HepG2 (cell line): ENCODE results near the gene TMEM253. TPM values are rescaled to one million over a fixed set of nuclear protein-coding genes. Genes with fewer than 3 reads are reported as not detected.

ENCODE experiments used
- ATAC-seq: fragments of 200-7000 bp; cut with Tn5 transposase; 3 replicates; pipeline ENCODE4 v1.9.1; 2020; ENCODE audit warnings: mild to moderate bottlenecking, moderate library complexity
- BruUV-seq: library from RNA; stranded (reverse); fragments of 400-500 nt; replicated peaks from 2 replicates; lab custom pipeline; 2021; lab: Mats Ljungman, UMichigan
- CTCF ChIA-PET: fragments of 300-600 bp; formaldehyde crosslinking; extraction: SDS; loops from one replicate; lab custom pipeline; 2021; ENCODE audit warnings: low total read pairs, inconsistent platforms, low intra/inter-chr PET ratio; lab: Yijun Ruan, JAX
- POLR2A ChIA-PET: fragments of 350-600 bp; sonication (Branson Sonifier 250); formaldehyde crosslinking; loops from one replicate; lab custom pipeline; 2020; ENCODE audit warnings: antibody characterized with exemption, inconsistent platforms; lab: Yijun Ruan, JAX
- DNase-seq: peaks from one replicate; pipeline ENCODE4 v3.0.0-alpha.2; 2015; ENCODE audit warnings: low spot score
- FAIRE-seq: peaks from 3 replicates; lab custom pipeline; 2011; peaks lifted over from hg19 to GRCh38; lab: Jason Lieb, UNC
- H2AFZ ChIP-seq: one replicate; pipeline ENCODE4 v1.6.1; 2011; ENCODE audit warnings: low read length, inconsistent platforms
- H3K27ac ChIP-seq: fragments of 300-600 bp; 3 replicates; pipeline ENCODE4 v1.8.0; 2011; ENCODE audit warnings: mixed run types, mild to moderate bottlenecking, mixed read lengths, low read length, inconsistent platforms; ENCODE audit not compliant: insufficient read depth; ENCODE audit errors: extremely low read length
- H3K27me3 ChIP-seq, 2 experiments: fragments of 200-600 bp in 1 of 2; 2 replicates in 1 of 2; 3 replicates in 1 of 2; pipeline versions ENCODE4 v1.6.0 to v1.8.0; 2011; ENCODE audit warnings: low read length in 2 of 2, mild to moderate bottlenecking in 2 of 2, moderate library complexity in 2 of 2, inconsistent platforms in 1 of 2; ENCODE audit not compliant: insufficient read depth in 2 of 2, control insufficient read depth in 1 of 2
- H3K36me3 ChIP-seq, 2 experiments: fragments of 200-600 bp in 1 of 2; replicated peaks in 1 of 2; 2 replicates in 1 of 2; 3 replicates in 1 of 2; pipeline versions ENCODE4 v1.5.1 to v1.8.0; 2011; ENCODE audit warnings: low read length in 2 of 2, inconsistent platforms in 1 of 2; ENCODE audit not compliant: insufficient read depth in 2 of 2, control insufficient read depth in 1 of 2
- H3K4me1 ChIP-seq: 2 replicates; pipeline ENCODE4 v1.5.1; 2012; ENCODE audit warnings: low read length, inconsistent platforms; ENCODE audit not compliant: insufficient read depth
- H3K4me2 ChIP-seq: 2 replicates; pipeline ENCODE4 v1.6.0; 2011; ENCODE audit warnings: low read depth, low read length, inconsistent platforms
- H3K4me3 ChIP-seq, 3 experiments: fragments of 200-600 bp in 1 of 3; sonication (generic), shearing (Covaris generic) in 1 of 3; replicated peaks in 1 of 3; 2 replicates each; pipeline ENCODE4 v1.5.1; 2011 to 2016; ENCODE audit warnings: low read length in 3 of 3, inconsistent platforms in 2 of 3, low read depth in 2 of 3, mild to moderate bottlenecking in 2 of 3, control low read depth in 1 of 3, mixed read lengths in 1 of 3; ENCODE audit not compliant: insufficient read depth in 1 of 3
- H3K79me2 ChIP-seq: one replicate; pipeline ENCODE4 v1.6.1; 2011; ENCODE audit warnings: low read length, inconsistent platforms; ENCODE audit not compliant: insufficient read depth
- H3K9ac ChIP-seq: 2 replicates; pipeline ENCODE4 v1.6.0; 2011; ENCODE audit warnings: mild to moderate bottlenecking, low read depth, low read length, inconsistent platforms; ENCODE audit not compliant: insufficient read depth
- H3K9me3 ChIP-seq: 2 replicates; pipeline ENCODE4 v1.5.1; 2012; ENCODE audit warnings: mild to moderate bottlenecking, low read length
- H4K20me1 ChIP-seq: 2 replicates; pipeline ENCODE4 v1.6.0; 2011; ENCODE audit warnings: inconsistent platforms, mild to moderate bottlenecking, low read length, moderate library complexity; ENCODE audit not compliant: insufficient read depth
- CBFB ChIP-seq: sonication (generic); formaldehyde crosslinking; IDR thresholded peaks from 2 replicates; pipeline ENCODE4 v1.4.0; 2020; ENCODE audit warnings: missing genetic modification reagents
- ELK4 ChIP-seq: sonication (generic); formaldehyde crosslinking; IDR thresholded peaks from 2 replicates; pipeline ENCODE4 v1.9.0; 2021; ENCODE audit warnings: missing genetic modification reagents, borderline replicate concordance
- FOXK2 ChIP-seq: fragments of 450-650 bp; IDR thresholded peaks from 2 replicates; pipeline ENCODE4 v1.6.1; 2016
- KLF6 ChIP-seq: IDR thresholded peaks from 2 replicates; pipeline ENCODE4 v1.8.0; 2016; ENCODE audit warnings: missing biosample characterization, missing genetic modification reagents
- NFKB2 ChIP-seq: sonication (generic); formaldehyde crosslinking; IDR thresholded peaks from 2 replicates; pipeline ENCODE4 v1.4.0; 2020; ENCODE audit warnings: missing genetic modification reagents, borderline replicate concordance
- ONECUT2 ChIP-seq: sonication (generic); formaldehyde crosslinking; IDR thresholded peaks from 2 replicates; pipeline ENCODE4 v1.4.0; 2020; ENCODE audit warnings: missing genetic modification reagents
- PAF1 ChIP-seq: IDR thresholded peaks from 2 replicates; pipeline ENCODE4 v1.6.1; 2016; ENCODE audit warnings: missing genetic modification reagents, missing compliant biosample characterization
- THAP11 ChIP-seq: IDR thresholded peaks from 2 replicates; pipeline ENCODE4 v1.6.1; 2016; ENCODE audit warnings: missing biosample characterization, missing genetic modification reagents
- ZFP36L1 ChIP-seq: sonication (generic); formaldehyde crosslinking; IDR thresholded peaks from 2 replicates; pipeline ENCODE4 v1.8.0; 2022; ENCODE audit warnings: mild to moderate bottlenecking, missing genetic modification reagents, moderate library complexity
- ZFX ChIP-seq: sonication (generic); formaldehyde crosslinking; IDR thresholded peaks from 2 replicates; pipeline ENCODE4 v1.4.0; 2020; ENCODE audit warnings: mild to moderate bottlenecking, low read depth, missing genetic modification reagents, moderate library complexity
- ZNF136 ChIP-seq: sonication (generic); formaldehyde crosslinking; IDR thresholded peaks from 2 replicates; pipeline ENCODE4 v1.8.1; 2022; ENCODE audit warnings: low read depth, mild to moderate bottlenecking, moderate library complexity, missing genetic modification reagents
- ZNF280B ChIP-seq: sonication (generic); formaldehyde crosslinking; IDR thresholded peaks from 2 replicates; pipeline ENCODE4 v1.5.0; 2020; ENCODE audit warnings: missing genetic modification reagents, mild to moderate bottlenecking, borderline replicate concordance
- ZNF468 ChIP-seq: sonication (generic); formaldehyde crosslinking; IDR thresholded peaks from 2 replicates; pipeline ENCODE4 v1.8.0; 2022; ENCODE audit warnings: mild to moderate bottlenecking, moderate library complexity, missing genetic modification reagents
- ZNF598 ChIP-seq: sonication (generic); formaldehyde crosslinking; IDR thresholded peaks from 2 replicates; pipeline ENCODE4 v1.5.1; 2020; ENCODE audit warnings: mild to moderate bottlenecking, missing genetic modification reagents, borderline replicate concordance
- ZNF652 ChIP-seq: IDR thresholded peaks from 2 replicates; pipeline ENCODE4 v1.6.1; 2016; ENCODE audit warnings: low read depth, borderline replicate concordance
- ZNF792 ChIP-seq: IDR thresholded peaks from 2 replicates; pipeline ENCODE4 v1.6.1; 2016
- ZSCAN30 ChIP-seq: sonication (generic); formaldehyde crosslinking; IDR thresholded peaks from 2 replicates; pipeline ENCODE4 v1.5.0; 2020; ENCODE audit warnings: mild to moderate bottlenecking, missing genetic modification reagents
- WGBS: methylation state at CpG from one replicate; pipeline ENCODE4 v1.1.6; 2017; ENCODE audit warnings: low lambda C conversion rate; 5-methylcytosine and 5-hydroxymethylcytosine counted together
- in situ Hi-C: cut with HindIII; loops from 2 replicates; pipeline ENCODE4 v1.10.0; 2017; ENCODE audit warnings: low pct_unique_long_range_greater_than_20kb; ENCODE audit not compliant: extremely low pct_ligation_motif_present
- intact Hi-C: fragments of 100-400 bp; cut with micrococcal nuclease; formaldehyde crosslinking; loops from one replicate; pipeline ENCODE4 v1.10.0; 2022; ENCODE audit not compliant: unreplicated experiment
- polyA plus RNA-seq, 8 experiments: library from polyadenylated mRNA; depleted of rRNA in 3 of 8; stranded (reverse) in 7 of 8; unstranded in 1 of 8; fragments of >200 nt; fragmentation: Illumina TruSeq in 4 of 8; extraction: Trizol in 4 of 8; gene quantifications; 2 replicates each; pipeline versions ENCODE4 v1.2.1 to v1.2.3, GENCODE V29; 2011 to 2016; ENCODE audit warnings: low read depth in 4 of 8, missing spikeins in 1 of 8, mixed read lengths in 1 of 8; ENCODE audit not compliant: insufficient read depth in 1 of 8
- total RNA-seq, 5 experiments: library from RNA; depleted of rRNA; stranded (reverse); fragments of >200 nt; fragmentation: Illumina TruSeq; extraction: Trizol; gene quantifications; 2 replicates each; pipeline ENCODE4 v1.2.3, GENCODE V29; 2016; ENCODE audit warnings: low read depth in 1 of 5
- TF ChIP-seq, protein P1 (sequence below): sonication (generic); formaldehyde crosslinking; IDR thresholded peaks from 2 replicates; pipeline ENCODE4 v1.4.0; 2020; ENCODE audit warnings: mild to moderate bottlenecking, missing genetic modification reagents
- TF ChIP-seq, protein P2 (sequence below): sonication (generic); formaldehyde crosslinking; IDR thresholded peaks from 2 replicates; pipeline ENCODE4 v1.4.0; 2020; ENCODE audit warnings: missing genetic modification reagents, mild to moderate bottlenecking, borderline replicate concordance

Gene TMEM253
- total and polyA plus RNA-seq, 2 of the 13 experiments (the other 11 are each of a cell fraction or from before 2014, with no cell fraction given): 0.29 to 0.45 TPM

DNA sequence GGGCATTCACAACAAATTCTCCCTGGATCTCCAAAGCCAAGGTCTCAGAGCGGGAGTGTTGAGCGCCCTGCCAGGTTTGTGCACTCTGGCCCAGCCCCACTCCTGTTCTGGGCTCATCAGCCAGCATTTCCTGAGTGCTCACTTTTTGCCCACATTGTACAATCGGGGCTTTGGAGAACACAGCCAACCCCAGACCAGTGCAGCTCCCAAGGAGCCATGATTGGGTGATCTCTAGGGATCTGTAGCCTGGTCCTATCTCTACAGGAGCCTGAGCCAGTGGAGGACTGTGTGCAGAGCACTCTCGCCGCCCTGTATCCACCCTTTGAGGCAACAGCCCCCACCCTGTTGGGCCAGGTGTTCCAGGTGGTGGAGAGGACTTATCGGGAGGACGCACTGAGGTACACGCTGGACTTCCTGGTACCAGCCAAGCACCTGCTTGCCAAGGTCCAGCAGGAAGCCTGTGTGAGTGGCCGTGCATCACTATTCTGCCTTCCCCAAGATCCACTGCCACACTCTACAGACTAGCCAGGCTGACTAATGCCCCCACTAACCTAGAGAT, 28.0 kb upstream of the TMEM253 start:
- FAIRE-seq: no peak
- POLR2A ChIA-PET: interaction anchor here (1.6 to 6.7 kb wide), 6 partner anchors 11 to 29 kb away, joined by 6 to 141 read pairs (median 56); partner anchors contain the start of genes TMEM253 and ZNF219
- 0 out of 2 replicates have a peak, but pooled peaks have one; percentile 54 for TF ChIP-seq ZNF598 (CRISPR knock-in tag)
- no peak for TF ChIP-seq ZNF468 (CRISPR knock-in tag)
- TF ChIP-seq ONECUT2: no peak
- no peak for TF ChIP-seq CBFB
- TF ChIP-seq KLF6: no peak
- no peak for TF ChIP-seq NFKB2
- TF ChIP-seq ZNF136 (CRISPR knock-in tag): no peak
- TF ChIP-seq ZNF792: no peak
- TF ChIP-seq THAP11: no peak
- no peak for TF ChIP-seq ZSCAN30 (CRISPR knock-in tag)
- 0 out of 2 replicates have a peak, but pooled peaks have one; percentile 54 for TF ChIP-seq PAF1 (CRISPR knock-in tag)
- no peak for TF ChIP-seq ZNF652 (CRISPR knock-in tag)
- no peak for TF ChIP-seq ELK4 (CRISPR knock-in tag)
- no peak for TF ChIP-seq FOXK2
- TF ChIP-seq ZFX: 0 out of 2 replicates have a peak, but pooled peaks have one; percentile 11
- TF ChIP-seq ZNF280B (CRISPR knock-in tag): peak; percentile 67; the same call in 1 of the 2 replicates
- TF ChIP-seq ZFP36L1 (CRISPR knock-in tag): no peak
- TF ChIP-seq, protein P1, sequence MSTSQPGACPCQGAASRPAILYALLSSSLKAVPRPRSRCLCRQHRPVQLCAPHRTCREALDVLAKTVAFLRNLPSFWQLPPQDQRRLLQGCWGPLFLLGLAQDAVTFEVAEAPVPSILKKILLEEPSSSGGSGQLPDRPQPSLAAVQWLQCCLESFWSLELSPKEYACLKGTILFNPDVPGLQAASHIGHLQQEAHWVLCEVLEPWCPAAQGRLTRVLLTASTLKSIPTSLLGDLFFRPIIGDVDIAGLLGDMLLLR: no peak
- TF ChIP-seq, protein P2, sequence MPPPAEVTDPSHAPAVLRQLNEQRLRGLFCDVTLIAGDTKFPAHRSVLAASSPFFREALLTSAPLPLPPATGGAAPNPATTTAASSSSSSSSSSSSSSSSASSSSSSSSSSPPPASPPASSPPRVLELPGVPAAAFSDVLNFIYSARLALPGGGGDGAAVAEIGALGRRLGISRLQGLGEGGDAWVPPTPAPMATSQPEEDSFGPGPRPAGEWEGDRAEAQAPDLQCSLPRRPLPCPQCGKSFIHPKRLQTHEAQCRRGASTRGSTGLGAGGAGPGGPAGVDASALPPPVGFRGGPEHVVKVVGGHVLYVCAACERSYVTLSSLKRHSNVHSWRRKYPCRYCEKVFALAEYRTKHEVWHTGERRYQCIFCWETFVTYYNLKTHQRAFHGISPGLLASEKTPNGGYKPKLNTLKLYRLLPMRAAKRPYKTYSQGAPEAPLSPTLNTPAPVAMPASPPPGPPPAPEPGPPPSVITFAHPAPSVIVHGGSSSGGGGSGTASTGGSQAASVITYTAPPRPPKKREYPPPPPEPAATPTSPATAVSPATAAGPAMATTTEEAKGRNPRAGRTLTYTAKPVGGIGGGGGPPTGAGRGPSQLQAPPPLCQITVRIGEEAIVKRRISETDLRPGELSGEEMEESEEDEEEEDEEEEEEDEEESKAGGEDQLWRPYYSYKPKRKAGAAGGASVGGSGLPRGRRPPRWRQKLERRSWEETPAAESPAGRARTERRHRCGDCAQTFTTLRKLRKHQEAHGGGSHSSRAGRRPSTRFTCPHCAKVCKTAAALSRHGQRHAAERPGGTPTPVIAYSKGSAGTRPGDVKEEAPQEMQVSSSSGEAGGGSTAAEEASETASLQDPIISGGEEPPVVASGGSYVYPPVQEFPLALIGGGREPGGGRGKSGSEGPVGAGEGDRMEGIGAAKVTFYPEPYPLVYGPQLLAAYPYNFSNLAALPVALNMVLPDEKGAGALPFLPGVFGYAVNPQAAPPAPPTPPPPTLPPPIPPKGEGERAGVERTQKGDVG (CRISPR knock-in tag): no peak

More for the DNA sequence above, 28.0 kb upstream of the TMEM253 start:
- H4K20me1 ChIP-seq: no peaks in the 10 kb centered on the region
- H3K9me3 ChIP-seq: no peaks in the 10 kb centered on the region
- H2AFZ ChIP-seq: no peak overlapping the region
- no peak overlapping the region for H3K27ac ChIP-seq
- no peak overlapping the region for H3K4me2 ChIP-seq
- CTCF ChIA-PET: interaction anchor here (7.5 kb wide), 1 partner anchor 22 kb away, joined by 135 read pairs; no protein-coding TSS in a partner anchor
- intact Hi-C loops (no loop called here), in situ Hi-C loops (no loop called here)
- peaks cover 20 to 35% of the 10 kb centered on the region in 2 experiments for H3K36me3 ChIP-seq
- H3K9ac ChIP-seq: no peak overlapping the region
- DNase-seq (no peak), ATAC-seq (no peak)
- H3K4me3 ChIP-seq: no peak overlapping the region
- BruUV-seq: no TSS peak
- H3K27me3 ChIP-seq: peaks cover 0 to 7% of the 10 kb centered on the region in 2 experiments; a peak in 1 of 5 replicates
- peaks cover 6% of the 10 kb centered on the region for H3K79me2 ChIP-seq
- WGBS: 98% methylated on average over 9 of the region's 9 CpGs
- peaks cover 40% of the 10 kb centered on the region for H3K4me1 ChIP-seq
